ENCODE results near the gene INHBB. TPM values are rescaled to one million over a fixed set of nuclear protein-coding genes. Genes with fewer than 3 reads are reported as not detected.

The INHBB gene
- total and polyA plus RNA-seq, 4 experiments from 2014 or later: not detected

- intact Hi-C loops (cut with micrococcal nuclease): no loop called here
- peak in 1 of 5 donors; percentile 13 for DNase-seq
- no peaks in the 10 kb centered on the region for H3K27me3 ChIP-seq (ENCODE audit: insufficient read depth, low read length)
- no peaks in the 10 kb centered on the region for H3K36me3 ChIP-seq (ENCODE audit: insufficient read depth, low read length)
- H3K27ac ChIP-seq (ENCODE audit: low read depth, low read length): no peak overlapping the region
- Mint-ChIP-seq H3K36me3 (no peaks in the 10 kb centered on the region), H3K27me3 (peaks cover 7 to 13% of the 10 kb centered on the region in 2 donors), H3K9me3 (peaks cover 0 to 2% (median 0%) of the 10 kb centered on the region in 8 donors), H3K4me3 (no peak overlapping the region), H3K27ac (no peak overlapping the region), H3K4me1 (no peaks in the 10 kb centered on the region)
- H3K4me3 ChIP-seq (ENCODE audit: low read length in 2 of 2): no peak overlapping the region
- ChIA-PET POLR2A (ENCODE audit: partially characterized antibody) (no interaction called here), CTCF (ENCODE audit: partially characterized antibody) (no interaction called here)
- H3K9me3 ChIP-seq (ENCODE audit: control insufficient read depth in 1 of 2, low read length in 2 of 2): no peaks in the 10 kb centered on the region
- H3K4me1 ChIP-seq (ENCODE audit: insufficient read depth, low read length): no peaks in the 10 kb centered on the region
Measured at GRCh38 chr2:120367221-120367620, 21.3 kb downstream of the INHBB start.

GRCh38 chr2:120367649-120368048, 21.7 kb downstream of the INHBB start:
- Histone ChIP-seq H3K27me3 (ENCODE audit: insufficient read depth, low read length) (no peaks in the 10 kb centered on the region), H3K4me3 (ENCODE audit: low read length in 2 of 2) (no peak overlapping the region), H3K36me3 (ENCODE audit: insufficient read depth, low read length) (no peaks in the 10 kb centered on the region), H3K27ac (ENCODE audit: low read depth, low read length) (no peak overlapping the region), H3K4me1 (ENCODE audit: insufficient read depth, low read length) (no peaks in the 10 kb centered on the region), H3K9me3 (ENCODE audit: control insufficient read depth in 1 of 2, low read length in 2 of 2) (no peaks in the 10 kb centered on the region)
- peak in 1 of 5 donors; percentile 13 for DNase-seq
- H3K4me1 Mint-ChIP-seq: no peaks in the 10 kb centered on the region
- H3K27ac Mint-ChIP-seq: no peak overlapping the region
- intact Hi-C loops (cut with micrococcal nuclease): no loop called here
- CTCF ChIA-PET (ENCODE audit: partially characterized antibody): interaction anchor here (1.0 kb wide), 1 partner anchor 10 kb away, joined by 3 read pairs; no protein-coding TSS in a partner anchor
- H3K9me3 Mint-ChIP-seq: peaks cover 0 to 2% (median 0%) of the 10 kb centered on the region in 8 donors
- H3K4me3 Mint-ChIP-seq: no peak overlapping the region
- H3K36me3 Mint-ChIP-seq: no peaks in the 10 kb centered on the region
- POLR2A ChIA-PET (ENCODE audit: partially characterized antibody): no interaction called here
- peaks cover 7 to 12% of the 10 kb centered on the region in 2 donors for H3K27me3 Mint-ChIP-seq

DNA sequence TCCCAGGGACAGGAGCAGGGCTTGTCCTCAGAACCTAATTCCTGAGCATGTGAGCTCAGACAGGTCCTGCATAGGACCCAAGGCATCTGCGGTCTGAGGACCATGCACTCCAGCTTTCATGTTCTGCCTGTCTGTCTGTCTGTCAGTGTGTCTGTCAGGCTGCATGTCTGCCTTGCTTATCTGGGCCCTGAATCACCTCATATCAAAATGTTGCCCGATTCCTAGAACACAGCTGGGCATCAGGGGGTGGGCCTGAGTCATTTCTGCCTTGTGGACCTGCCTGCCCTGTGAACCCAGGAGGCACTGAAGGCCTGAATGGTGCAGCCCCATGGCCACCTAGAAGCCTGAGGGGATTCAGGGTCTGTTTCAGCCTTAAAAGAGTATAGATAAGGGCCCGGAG, 22.1 kb downstream of the INHBB start:
- intact Hi-C loops (cut with micrococcal nuclease): no loop called here
- ChIA-PET POLR2A (ENCODE audit: partially characterized antibody) (no interaction called here), CTCF (ENCODE audit: partially characterized antibody) (interaction anchor here (1.0 kb wide), 1 partner anchor 11 kb away, joined by 3 read pairs; no protein-coding TSS in a partner anchor)
- no peak overlapping the region for H3K4me3 ChIP-seq (ENCODE audit: low read length in 2 of 2)
- Mint-ChIP-seq H3K27me3 (peaks cover 7 to 12% of the 10 kb centered on the region in 2 donors), H3K36me3 (no peaks in the 10 kb centered on the region), H3K9me3 (peaks cover 0 to 2% (median 0%) of the 10 kb centered on the region in 8 donors), H3K4me1 (no peaks in the 10 kb centered on the region), H3K27ac (no peak overlapping the region), H3K4me3 (no peak overlapping the region)
- H3K9me3 ChIP-seq (ENCODE audit: control insufficient read depth in 1 of 2, low read length in 2 of 2): no peaks in the 10 kb centered on the region
- no peak overlapping the region for H3K27ac ChIP-seq (ENCODE audit: low read depth, low read length)
- H3K4me1 ChIP-seq (ENCODE audit: insufficient read depth, low read length): no peaks in the 10 kb centered on the region
- DNase-seq: no peak
- H3K27me3 ChIP-seq (ENCODE audit: insufficient read depth, low read length): no peaks in the 10 kb centered on the region
- no peaks in the 10 kb centered on the region for H3K36me3 ChIP-seq (ENCODE audit: insufficient read depth, low read length)

DNA sequence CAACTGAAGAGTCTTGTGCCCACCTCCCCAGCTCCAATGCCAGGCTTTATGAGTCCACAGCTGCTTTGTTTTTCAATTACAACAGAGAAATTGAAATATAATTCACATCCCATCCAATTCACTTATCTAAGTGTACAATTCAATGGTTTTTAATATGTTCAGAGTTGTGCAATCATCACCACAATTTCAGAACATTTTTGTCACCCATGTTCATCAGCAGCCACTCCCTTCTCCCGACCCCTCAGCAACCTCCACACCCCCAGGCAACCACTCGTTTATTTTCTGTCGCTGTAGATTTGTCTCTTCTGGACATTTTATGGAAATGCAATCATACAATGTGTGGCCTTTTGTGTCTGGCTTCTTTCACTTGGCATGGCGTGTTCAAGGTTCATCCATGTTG, 23.3 kb downstream of the INHBB start:
- no peak overlapping the region for H3K27ac ChIP-seq (ENCODE audit: low read depth, low read length)
- H3K27ac Mint-ChIP-seq: no peak overlapping the region
- H3K36me3 ChIP-seq (ENCODE audit: insufficient read depth, low read length): no peaks in the 10 kb centered on the region
- H3K27me3 Mint-ChIP-seq: peaks cover 7 to 11% of the 10 kb centered on the region in 2 donors
- no peaks in the 10 kb centered on the region for H3K9me3 ChIP-seq (ENCODE audit: control insufficient read depth in 1 of 2, low read length in 2 of 2)
- no peaks in the 10 kb centered on the region for H3K4me1 ChIP-seq (ENCODE audit: insufficient read depth, low read length)
- intact Hi-C loops (cut with micrococcal nuclease): no loop called here
- ChIA-PET POLR2A (ENCODE audit: partially characterized antibody) (no interaction called here), CTCF (ENCODE audit: partially characterized antibody) (no interaction called here)
- no peaks in the 10 kb centered on the region for H3K27me3 ChIP-seq (ENCODE audit: insufficient read depth, low read length)
- H3K4me1 Mint-ChIP-seq: no peaks in the 10 kb centered on the region
- H3K36me3 Mint-ChIP-seq: no peaks in the 10 kb centered on the region
- no peak overlapping the region for H3K4me3 Mint-ChIP-seq
- H3K4me3 ChIP-seq (ENCODE audit: low read length in 2 of 2): no peak overlapping the region
- DNase-seq: no peak
- H3K9me3 Mint-ChIP-seq: peaks cover 0 to 2% (median 0%) of the 10 kb centered on the region in 8 donors

DNA sequence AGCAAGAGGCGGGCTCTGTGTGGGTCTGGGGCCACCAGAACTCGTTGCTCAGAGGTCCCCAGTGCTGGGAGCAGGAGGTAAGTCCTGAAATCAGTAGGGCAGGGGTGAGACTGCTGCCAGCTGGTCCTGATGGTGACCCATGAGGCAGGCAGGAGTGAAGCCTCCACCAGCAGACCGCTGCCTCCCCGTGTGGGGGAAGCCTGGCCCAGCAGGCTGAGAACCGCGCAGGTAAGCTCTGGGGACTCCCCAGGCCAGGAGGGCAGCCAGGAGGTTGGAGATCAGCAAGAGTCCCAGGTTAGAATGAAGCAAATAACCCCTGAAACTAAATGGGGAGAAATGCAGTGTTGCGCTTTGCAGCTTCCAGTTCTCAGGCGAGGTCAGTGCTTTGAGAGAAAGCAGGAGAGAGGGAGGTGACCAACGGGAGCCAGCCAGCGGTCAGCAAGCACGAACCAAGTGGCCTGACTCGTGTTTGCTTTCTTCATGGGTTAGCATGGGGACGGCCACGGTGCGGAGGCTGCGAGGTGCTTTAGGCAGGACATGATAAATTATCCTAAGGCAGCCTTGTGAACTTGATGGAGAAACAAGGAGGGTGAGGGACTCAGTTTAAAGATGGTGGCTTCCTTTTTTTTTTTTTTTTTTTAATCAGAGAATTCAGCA, 26.2 kb downstream of the INHBB start:
- ChIA-PET CTCF (ENCODE audit: partially characterized antibody) (no interaction called here), POLR2A (ENCODE audit: partially characterized antibody) (no interaction called here)
- DNase-seq: peak in 1 of 5 donors; percentile 27
- Mint-ChIP-seq H3K4me3 (no peak overlapping the region), H3K9me3 (no peaks in the 10 kb centered on the region), H3K36me3 (no peaks in the 10 kb centered on the region), H3K27ac (no peak overlapping the region), H3K27me3 (peaks cover 3 to 5% of the 10 kb centered on the region in 2 donors), H3K4me1 (no peaks in the 10 kb centered on the region)
- no peaks in the 10 kb centered on the region for H3K9me3 ChIP-seq (ENCODE audit: control insufficient read depth in 1 of 2, low read length in 2 of 2)
- H3K36me3 ChIP-seq (ENCODE audit: insufficient read depth, low read length): no peaks in the 10 kb centered on the region
- intact Hi-C loops (cut with micrococcal nuclease): no loop called here
- no peaks in the 10 kb centered on the region for H3K4me1 ChIP-seq (ENCODE audit: insufficient read depth, low read length)
- no peak overlapping the region for H3K4me3 ChIP-seq (ENCODE audit: low read length in 2 of 2)
- no peaks in the 10 kb centered on the region for H3K27me3 ChIP-seq (ENCODE audit: insufficient read depth, low read length)
- no peak overlapping the region for H3K27ac ChIP-seq (ENCODE audit: low read depth, low read length)

- Histone ChIP-seq H3K4me3 (ENCODE audit: low read length in 2 of 2) (no peak overlapping the region), H3K9me3 (ENCODE audit: control insufficient read depth in 1 of 2, low read length in 2 of 2) (no peaks in the 10 kb centered on the region), H3K36me3 (ENCODE audit: insufficient read depth, low read length) (no peaks in the 10 kb centered on the region), H3K4me1 (ENCODE audit: insufficient read depth, low read length) (no peaks in the 10 kb centered on the region), H3K27me3 (ENCODE audit: insufficient read depth, low read length) (no peaks in the 10 kb centered on the region), H3K27ac (ENCODE audit: low read depth, low read length) (no peak overlapping the region)
- POLR2A ChIA-PET (ENCODE audit: partially characterized antibody): no interaction called here
- CTCF ChIA-PET (ENCODE audit: partially characterized antibody): no interaction called here
- Mint-ChIP-seq H3K27ac (no peak overlapping the region), H3K4me3 (no peak overlapping the region), H3K4me1 (no peaks in the 10 kb centered on the region), H3K36me3 (no peaks in the 10 kb centered on the region), H3K9me3 (no peaks in the 10 kb centered on the region), H3K27me3 (peaks cover 5 to 6% of the 10 kb centered on the region in 2 donors)
- no peak for DNase-seq
- intact Hi-C loops (cut with micrococcal nuclease): no loop called here
Measured at GRCh38 chr2:120372816-120373215, 26.9 kb downstream of the INHBB start.

GRCh38 chr2:120373424-120373823, 27.5 kb downstream of the INHBB start:
- Mint-ChIP-seq H3K27me3 (peaks cover 5 to 12% of the 10 kb centered on the region in 2 donors), H3K4me1 (no peaks in the 10 kb centered on the region), H3K4me3 (no peak overlapping the region), H3K36me3 (no peaks in the 10 kb centered on the region), H3K9me3 (no peaks in the 10 kb centered on the region), H3K27ac (no peak overlapping the region)
- DNase-seq: peak in 1 of 5 donors; percentile 27
- Histone ChIP-seq H3K4me1 (ENCODE audit: insufficient read depth, low read length) (no peaks in the 10 kb centered on the region), H3K4me3 (ENCODE audit: low read length in 2 of 2) (no peak overlapping the region), H3K9me3 (ENCODE audit: control insufficient read depth in 1 of 2, low read length in 2 of 2) (no peaks in the 10 kb centered on the region), H3K36me3 (ENCODE audit: insufficient read depth, low read length) (no peaks in the 10 kb centered on the region), H3K27me3 (ENCODE audit: insufficient read depth, low read length) (no peaks in the 10 kb centered on the region), H3K27ac (ENCODE audit: low read depth, low read length) (no peak overlapping the region)
- CTCF ChIA-PET (ENCODE audit: partially characterized antibody): no interaction called here
- POLR2A ChIA-PET (ENCODE audit: partially characterized antibody): no interaction called here
- intact Hi-C loops (cut with micrococcal nuclease): no loop called here

All from CD4-positive, alpha-beta memory T cell (primary cell).